ENCODE results near the gene STK32C.

GRCh38 chr10:132225849-132226205 lies 81.9 kb downstream of the STK32C start:
- TF ChIP-seq CTCF (conservative IDR thresholded peaks at IDR 0.05; ENCODE audit: low read depth, low read length): no peak
- TF ChIP-seq EZH2 (IDR thresholded peaks at IDR 0.05; ENCODE audit: borderline replicate concordance, low read depth, low read length, poor library complexity, severe bottlenecking): no peak

All from A673 (cell line).